ENCODE data around the gene NEO1. TPM values are rescaled to one million over a fixed set of nuclear protein-coding genes. Genes with fewer than 3 reads are reported as not detected.

The NEO1 gene
- polyA plus RNA-seq, 2 of the 4 experiments (the other 2 are of a cell fraction), result 29.1 to 30.3 TPM

DNA sequence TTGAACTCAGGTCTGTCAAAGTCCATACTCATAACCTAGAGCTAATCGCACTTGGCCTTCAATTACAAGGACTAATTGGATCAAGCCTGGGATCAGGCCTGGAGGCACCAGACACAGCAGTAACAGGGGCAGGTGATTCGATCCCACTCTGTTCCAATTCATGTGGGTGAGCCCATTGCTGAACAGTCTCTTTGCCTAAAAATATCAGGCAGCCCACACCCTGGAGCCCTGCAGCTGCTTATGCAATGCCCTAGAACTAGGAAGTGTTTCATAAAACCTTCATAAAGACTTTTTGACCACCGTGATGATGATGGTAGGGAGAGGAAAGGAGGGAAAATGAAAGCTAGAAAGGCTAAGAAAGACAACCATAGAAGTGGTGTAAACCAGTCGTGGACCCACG lies 47.8 kb upstream of the NEO1 start:
- ChIA-PET CTCF (no interaction called here), POLR2A (no interaction called here)
- Histone ChIP-seq H3K4me2 (no peak overlapping the region), H3K27ac (no peak overlapping the region), H3K4me1 (peaks cover 3% of the 10 kb centered on the region; the same call in 2 of the 3 replicates), H3K4me3 (no peak overlapping the region), H3K9me3 (no peaks in the 10 kb centered on the region)
- DNase-seq (ENCODE audit: low read depth in 1 of 2, low spot score in 1 of 2), result no peak
- no peak for FAIRE-seq
- no peak for ATAC-seq
- no peak for TF ChIP-seq FOSB (CRISPR knock-in tag; IDR thresholded peaks at IDR 0.05)
- no peak for TF ChIP-seq JUNB (IDR thresholded peaks at IDR 0.05)
- TF ChIP-seq HOXB5 (CRISPR knock-in tag; IDR thresholded peaks at IDR 0.05), result no peak
- TF ChIP-seq, protein P1, sequence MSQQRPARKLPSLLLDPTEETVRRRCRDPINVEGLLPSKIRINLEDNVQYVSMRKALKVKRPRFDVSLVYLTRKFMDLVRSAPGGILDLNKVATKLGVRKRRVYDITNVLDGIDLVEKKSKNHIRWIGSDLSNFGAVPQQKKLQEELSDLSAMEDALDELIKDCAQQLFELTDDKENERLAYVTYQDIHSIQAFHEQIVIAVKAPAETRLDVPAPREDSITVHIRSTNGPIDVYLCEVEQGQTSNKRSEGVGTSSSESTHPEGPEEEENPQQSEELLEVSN (IDR thresholded peaks at IDR 0.05; ENCODE audit: borderline replicate concordance, low read depth), result no peak
- TF ChIP-seq HDAC2 (IDR thresholded peaks at IDR 0.05), result no peak
- WGBS (ENCODE audit: missing lambda C conversion rate), result 29% methylated on average over 5 of the region's 5 CpGs

- H3K4me3 ChIP-seq, result no peak overlapping the region
- ChIA-PET CTCF (no interaction called here), POLR2A (no interaction called here)
- DNase-seq (ENCODE audit: low read depth in 1 of 2, low spot score in 1 of 2), result no peak
- H3K27ac ChIP-seq, result no peak overlapping the region
- no peaks in the 10 kb centered on the region for H3K9me3 ChIP-seq
- ATAC-seq, result no peak
- H3K4me2 ChIP-seq, result no peak overlapping the region
- 64% methylated on average over 2 of the region's 2 CpGs for WGBS (ENCODE audit: missing lambda C conversion rate)
- H3K4me1 ChIP-seq, result peaks cover 8% of the 10 kb centered on the region; the same call in 2 of the 3 replicates
- TF ChIP-seq CBX8 (IDR thresholded peaks at IDR 0.05) (no peak), TFCP2L1 (CRISPR knock-in tag; IDR thresholded peaks at IDR 0.05) (no peak), SMC3 (IDR thresholded peaks at IDR 0.05) (no peak), HOXB5 (CRISPR knock-in tag; IDR thresholded peaks at IDR 0.05) (no peak), FOSB (CRISPR knock-in tag; IDR thresholded peaks at IDR 0.05) (no peak), MYC (IDR thresholded peaks at IDR 0.05; ENCODE audit: borderline replicate concordance, low read length) (no peak)
- TF ChIP-seq, protein P2, sequence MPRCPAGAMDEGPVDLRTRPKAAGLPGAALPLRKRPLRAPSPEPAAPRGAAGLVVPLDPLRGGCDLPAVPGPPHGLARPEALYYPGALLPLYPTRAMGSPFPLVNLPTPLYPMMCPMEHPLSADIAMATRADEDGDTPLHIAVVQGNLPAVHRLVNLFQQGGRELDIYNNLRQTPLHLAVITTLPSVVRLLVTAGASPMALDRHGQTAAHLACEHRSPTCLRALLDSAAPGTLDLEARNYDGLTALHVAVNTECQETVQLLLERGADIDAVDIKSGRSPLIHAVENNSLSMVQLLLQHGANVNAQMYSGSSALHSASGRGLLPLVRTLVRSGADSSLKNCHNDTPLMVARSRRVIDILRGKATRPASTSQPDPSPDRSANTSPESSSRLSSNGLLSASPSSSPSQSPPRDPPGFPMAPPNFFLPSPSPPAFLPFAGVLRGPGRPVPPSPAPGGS (IDR thresholded peaks at IDR 0.05), result no peak
- peak; percentile 59 for FAIRE-seq
Measured at GRCh38 chr15:73005032-73005431, 47.2 kb upstream of the NEO1 start.

DNA sequence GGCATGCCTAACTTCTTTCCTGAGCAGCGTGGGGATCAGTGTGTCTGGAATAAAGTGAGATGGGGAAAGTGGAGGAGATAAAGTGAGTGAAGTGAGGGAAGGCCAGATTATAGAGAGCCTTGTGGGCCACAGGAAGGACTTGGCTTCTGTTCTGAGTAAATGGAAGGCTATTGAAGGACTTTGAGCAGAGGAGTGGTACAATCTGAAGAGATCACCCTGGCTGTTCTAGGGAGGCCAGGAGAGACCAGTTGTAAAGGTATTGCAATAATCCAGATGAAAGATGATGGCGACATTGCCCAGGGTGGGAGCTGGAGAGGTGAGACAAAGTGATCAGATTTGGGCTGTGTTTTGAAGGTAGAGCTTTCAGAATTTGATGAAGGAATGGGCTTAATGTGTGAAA lies 46.8 kb upstream of the NEO1 start:
- ATAC-seq, result no peak; a peak in 1 of 6 replicates

More for the DNA sequence above, 46.8 kb upstream of the NEO1 start:
- no peak overlapping the region for H3K4me3 ChIP-seq
- WGBS (ENCODE audit: missing lambda C conversion rate), result 64% methylated on average over 2 of the region's 2 CpGs
- peaks cover 12% of the 10 kb centered on the region; the same call in 2 of the 3 replicates for H3K4me1 ChIP-seq
- no peak overlapping the region for H3K4me2 ChIP-seq
- FAIRE-seq, result no peak
- no peaks in the 10 kb centered on the region for H3K9me3 ChIP-seq
- CTCF ChIA-PET, result no interaction called here
- DNase-seq (ENCODE audit: low read depth in 1 of 2, low spot score in 1 of 2), result no peak
- TF ChIP-seq GATA3 (IDR thresholded peaks at IDR 0.05; ENCODE audit: borderline replicate concordance), result no peak
- no peak for TF ChIP-seq CHD4 (IDR thresholded peaks at IDR 0.05; ENCODE audit: borderline replicate concordance)
- no peak for TF ChIP-seq HEYL (CRISPR knock-in tag; IDR thresholded peaks at IDR 0.05)
- TF ChIP-seq, protein P3, sequence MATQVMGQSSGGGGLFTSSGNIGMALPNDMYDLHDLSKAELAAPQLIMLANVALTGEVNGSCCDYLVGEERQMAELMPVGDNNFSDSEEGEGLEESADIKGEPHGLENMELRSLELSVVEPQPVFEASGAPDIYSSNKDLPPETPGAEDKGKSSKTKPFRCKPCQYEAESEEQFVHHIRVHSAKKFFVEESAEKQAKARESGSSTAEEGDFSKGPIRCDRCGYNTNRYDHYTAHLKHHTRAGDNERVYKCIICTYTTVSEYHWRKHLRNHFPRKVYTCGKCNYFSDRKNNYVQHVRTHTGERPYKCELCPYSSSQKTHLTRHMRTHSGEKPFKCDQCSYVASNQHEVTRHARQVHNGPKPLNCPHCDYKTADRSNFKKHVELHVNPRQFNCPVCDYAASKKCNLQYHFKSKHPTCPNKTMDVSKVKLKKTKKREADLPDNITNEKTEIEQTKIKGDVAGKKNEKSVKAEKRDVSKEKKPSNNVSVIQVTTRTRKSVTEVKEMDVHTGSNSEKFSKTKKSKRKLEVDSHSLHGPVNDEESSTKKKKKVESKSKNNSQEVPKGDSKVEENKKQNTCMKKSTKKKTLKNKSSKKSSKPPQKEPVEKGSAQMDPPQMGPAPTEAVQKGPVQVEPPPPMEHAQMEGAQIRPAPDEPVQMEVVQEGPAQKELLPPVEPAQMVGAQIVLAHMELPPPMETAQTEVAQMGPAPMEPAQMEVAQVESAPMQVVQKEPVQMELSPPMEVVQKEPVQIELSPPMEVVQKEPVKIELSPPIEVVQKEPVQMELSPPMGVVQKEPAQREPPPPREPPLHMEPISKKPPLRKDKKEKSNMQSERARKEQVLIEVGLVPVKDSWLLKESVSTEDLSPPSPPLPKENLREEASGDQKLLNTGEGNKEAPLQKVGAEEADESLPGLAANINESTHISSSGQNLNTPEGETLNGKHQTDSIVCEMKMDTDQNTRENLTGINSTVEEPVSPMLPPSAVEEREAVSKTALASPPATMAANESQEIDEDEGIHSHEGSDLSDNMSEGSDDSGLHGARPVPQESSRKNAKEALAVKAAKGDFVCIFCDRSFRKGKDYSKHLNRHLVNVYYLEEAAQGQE (IDR thresholded peaks at IDR 0.05), result no peak
- TF ChIP-seq CBX8 (IDR thresholded peaks at IDR 0.05), result no peak
- TF ChIP-seq FOXS1 (CRISPR knock-in tag; IDR thresholded peaks at IDR 0.05), result no peak
- no peak for TF ChIP-seq HMGXB4 (CRISPR knock-in tag; IDR thresholded peaks at IDR 0.05; ENCODE audit: borderline replicate concordance)
- no peak for TF ChIP-seq ZC3H11A (IDR thresholded peaks at IDR 0.05)
- TF ChIP-seq, protein P1 (IDR thresholded peaks at IDR 0.05; ENCODE audit: borderline replicate concordance, low read depth), result no peak
- TF ChIP-seq CTCF (IDR thresholded peaks at IDR 0.05), result no peak
- no peak for TF ChIP-seq NFE2L2 (conservative IDR thresholded peaks at IDR 0.05; ENCODE audit: low read length)
- TF ChIP-seq HOXB5 (CRISPR knock-in tag; IDR thresholded peaks at IDR 0.05), result no peak
- TF ChIP-seq MAZ (IDR thresholded peaks at IDR 0.05; ENCODE audit: borderline replicate concordance, low read depth, low read length), result no peak
- POLR2A ChIA-PET, result no interaction called here
- no peak overlapping the region for H3K27ac ChIP-seq
